Measurements from ENCODE around the gene BCAS4.
"Not testable (repeated sequence)": the region's sequence is repeated elsewhere in the genome, so short reads cannot be mapped to it uniquely, and the experiment has no call there.

The BCAS4 gene

DNA sequence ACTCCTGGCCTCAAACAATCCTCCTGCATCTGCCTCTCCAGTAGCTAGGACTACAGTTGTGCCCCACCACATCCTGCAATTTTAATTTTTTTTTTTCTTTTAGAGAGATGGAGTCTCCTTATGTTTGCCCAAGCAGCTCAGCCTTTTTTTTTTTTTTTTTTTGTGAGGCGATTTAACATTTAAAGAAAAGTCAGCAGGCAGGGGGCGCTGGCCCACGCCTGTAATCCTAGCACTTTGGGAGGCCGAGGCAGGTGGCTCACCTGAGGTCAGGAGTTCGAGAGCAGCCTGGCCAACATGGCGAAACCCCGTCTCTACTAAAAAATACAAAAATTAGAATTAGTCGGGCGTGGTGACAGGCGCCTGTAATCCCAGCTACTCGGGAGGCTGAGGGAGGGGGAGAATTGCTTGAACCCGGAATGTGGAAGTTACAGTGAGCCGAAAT, 1.3 kb upstream of the BCAS4 start:
- in situ Hi-C loops (cut with MboI; ENCODE audit: low pct_unique_long_range_greater_than_20kb, low sequenced_read_pairs), result not testable (repeated sequence)
- peak; percentile 76 for DNase-seq

DNA sequence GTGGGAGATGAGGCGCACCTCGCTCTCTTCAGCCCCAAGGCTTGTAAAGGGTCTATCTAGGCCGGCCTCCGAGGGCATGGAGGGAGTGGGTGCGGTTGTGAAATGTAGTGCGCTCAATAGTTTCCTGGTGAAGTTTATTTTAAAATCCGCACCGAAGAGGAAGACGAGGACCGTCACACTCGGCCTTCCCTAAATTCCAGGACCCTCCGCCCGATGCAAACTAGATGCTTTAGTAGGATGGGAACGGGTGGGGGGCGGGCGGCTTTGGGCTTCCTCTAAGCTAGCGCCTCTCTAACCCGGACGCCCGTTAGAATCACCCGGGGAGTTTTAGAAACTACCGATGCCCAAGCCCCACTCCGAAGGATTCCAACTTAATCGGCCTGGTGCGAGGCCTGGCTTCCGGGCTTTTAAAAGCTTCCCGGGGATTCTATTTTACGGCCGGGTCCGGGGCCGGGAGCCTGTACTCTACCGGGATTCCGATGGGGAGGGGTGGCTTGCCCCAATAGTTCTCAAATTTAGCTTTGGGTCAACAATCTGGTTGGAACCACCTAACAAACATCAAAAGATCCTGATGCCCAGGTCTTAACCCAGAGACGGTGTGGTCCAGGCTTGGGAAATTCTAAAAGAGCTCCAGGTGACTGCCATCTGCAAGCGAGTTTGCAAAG, 548 bp upstream of the BCAS4 start:
- no peak for DNase-seq
- in situ Hi-C loops (cut with MboI; ENCODE audit: low pct_unique_long_range_greater_than_20kb, low sequenced_read_pairs), result no loop called here

- no peak for DNase-seq
- in situ Hi-C loops (cut with MboI; ENCODE audit: low pct_unique_long_range_greater_than_20kb, low sequenced_read_pairs), result no loop called here
Observed at GRCh38 chr20:50797142-50797541, 2.3 kb downstream of the BCAS4 start.

DNA sequence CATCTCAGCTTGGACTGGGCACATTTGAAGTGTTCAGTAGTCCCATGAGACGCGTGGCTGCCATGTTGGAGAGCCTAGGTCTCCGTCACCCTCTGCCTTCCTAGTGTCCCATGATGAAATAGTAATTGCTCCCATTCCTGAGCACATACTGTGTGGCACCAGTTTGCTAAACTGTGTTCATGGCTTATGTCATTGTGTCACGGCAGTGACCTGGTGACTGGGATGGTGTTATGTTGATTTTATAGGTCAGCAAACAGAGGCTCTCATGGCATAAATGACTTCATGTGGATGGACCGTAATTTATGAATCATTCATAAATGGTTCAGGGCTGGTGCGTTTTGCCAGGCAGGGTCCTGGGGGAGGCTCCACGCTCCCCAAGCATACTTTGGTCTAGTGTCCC, 3.8 kb downstream of the BCAS4 start:
- DNase-seq, result no peak
- in situ Hi-C loops (cut with MboI; ENCODE audit: low pct_unique_long_range_greater_than_20kb, low sequenced_read_pairs), result no loop called here

DNA sequence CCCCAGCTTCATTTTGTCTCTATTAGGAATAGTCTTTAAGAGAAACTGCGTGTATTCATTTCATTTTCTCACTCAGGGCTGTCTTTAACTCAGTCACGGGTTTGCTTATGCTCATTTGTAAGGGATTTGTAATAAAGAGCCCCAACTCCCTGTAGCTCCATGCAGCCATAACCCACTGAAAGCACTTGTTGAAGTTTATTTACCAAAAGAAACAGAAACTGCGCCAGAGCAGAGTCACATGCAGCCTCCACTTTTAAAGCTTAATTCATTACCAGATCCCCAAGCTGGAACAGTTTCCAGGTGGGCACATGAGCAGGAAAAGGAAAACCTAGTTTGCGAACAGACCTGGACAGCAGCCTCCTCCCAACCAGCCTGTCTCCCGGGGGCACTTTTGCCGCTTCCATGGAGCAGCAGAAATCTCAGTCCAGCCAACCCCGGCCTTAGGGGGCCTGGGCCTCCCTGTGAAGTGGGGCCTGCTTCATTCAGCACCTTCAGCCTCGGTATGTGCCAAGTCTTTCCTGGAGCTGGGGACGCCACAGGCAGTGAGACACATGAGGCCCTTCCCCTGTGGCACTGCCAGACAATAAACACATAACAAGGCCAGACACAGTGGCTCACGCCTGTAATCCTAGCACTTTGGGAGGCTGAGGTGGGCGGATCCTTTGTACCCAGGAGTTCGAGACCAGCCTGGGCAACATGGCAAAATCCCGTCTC, 4.5 kb downstream of the BCAS4 start:
- DNase-seq, result no peak
- in situ Hi-C loops (cut with MboI; ENCODE audit: low pct_unique_long_range_greater_than_20kb, low sequenced_read_pairs), result no loop called here

- in situ Hi-C loops (cut with MboI; ENCODE audit: low pct_unique_long_range_greater_than_20kb, low sequenced_read_pairs), result loop anchor here (25.0 kb wide), 1 partner anchor 512 kb away; no protein-coding TSS in a partner anchor
- no peak for DNase-seq
Observed at GRCh38 chr20:50799890-50800550, 5.2 kb downstream of the BCAS4 start.

DNA sequence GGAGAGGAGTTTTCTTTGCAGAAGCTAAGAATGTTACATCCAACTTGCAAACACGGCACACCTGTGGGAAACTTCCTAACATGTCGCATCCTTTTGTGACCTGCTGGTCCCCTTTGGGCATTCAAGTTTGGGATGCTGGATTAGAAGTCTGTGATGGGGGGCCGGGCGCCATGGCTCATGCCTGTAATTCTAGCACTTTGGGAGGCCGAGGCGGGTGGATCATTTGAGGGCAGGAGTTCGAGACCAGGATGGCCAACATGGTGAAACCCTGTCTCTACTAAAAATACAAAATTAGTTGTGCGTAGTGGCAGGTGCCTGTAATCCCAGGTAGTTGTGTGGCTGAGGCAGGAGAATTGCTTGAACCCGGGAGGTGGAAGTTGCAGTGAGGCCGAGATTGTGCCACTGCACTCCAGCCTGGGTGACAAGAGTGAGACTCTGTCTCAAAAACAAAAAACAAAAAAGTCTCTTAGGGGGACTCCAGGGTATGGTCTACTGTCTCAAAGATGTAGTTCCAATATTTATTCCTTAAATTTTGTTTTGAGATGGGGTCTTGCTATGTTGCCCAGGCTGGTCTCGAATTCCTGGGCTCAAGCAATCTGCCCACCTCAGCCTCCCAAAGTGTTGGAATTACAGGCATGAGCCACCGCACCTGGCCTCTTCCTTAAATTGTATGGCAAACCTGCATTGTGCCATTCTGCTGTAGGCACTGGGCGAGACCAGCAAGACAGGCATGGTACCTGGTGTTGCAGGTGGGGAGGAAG, 6.3 kb downstream of the BCAS4 start:
- in situ Hi-C loops (cut with MboI; ENCODE audit: low pct_unique_long_range_greater_than_20kb, low sequenced_read_pairs), result loop anchor here (25.0 kb wide), 1 partner anchor 511 kb away; no protein-coding TSS in a partner anchor
- not testable (repeated sequence) for DNase-seq

DNA sequence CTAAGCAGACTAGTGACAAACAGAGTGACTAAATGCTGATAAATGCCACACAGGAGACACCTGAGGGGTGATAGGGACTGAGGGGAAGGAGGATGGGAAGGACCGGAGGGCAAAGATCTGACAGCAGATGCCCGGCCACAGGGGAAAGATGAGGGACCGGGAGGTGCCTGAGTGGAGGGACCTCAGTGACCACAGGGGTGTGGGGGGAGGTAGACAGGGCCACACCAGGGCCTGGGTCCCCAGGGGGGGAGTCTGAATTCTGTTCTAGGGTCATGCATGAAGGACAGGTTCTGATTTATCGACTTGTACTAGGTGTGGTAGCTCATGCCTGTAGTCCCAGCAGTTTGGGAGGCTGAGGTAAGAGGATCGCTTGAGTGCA, 6.9 kb downstream of the BCAS4 start:
- no peak for DNase-seq
- in situ Hi-C loops (cut with MboI; ENCODE audit: low pct_unique_long_range_greater_than_20kb, low sequenced_read_pairs), result loop anchor here (25.0 kb wide), 1 partner anchor 511 kb away; no protein-coding TSS in a partner anchor

DNA sequence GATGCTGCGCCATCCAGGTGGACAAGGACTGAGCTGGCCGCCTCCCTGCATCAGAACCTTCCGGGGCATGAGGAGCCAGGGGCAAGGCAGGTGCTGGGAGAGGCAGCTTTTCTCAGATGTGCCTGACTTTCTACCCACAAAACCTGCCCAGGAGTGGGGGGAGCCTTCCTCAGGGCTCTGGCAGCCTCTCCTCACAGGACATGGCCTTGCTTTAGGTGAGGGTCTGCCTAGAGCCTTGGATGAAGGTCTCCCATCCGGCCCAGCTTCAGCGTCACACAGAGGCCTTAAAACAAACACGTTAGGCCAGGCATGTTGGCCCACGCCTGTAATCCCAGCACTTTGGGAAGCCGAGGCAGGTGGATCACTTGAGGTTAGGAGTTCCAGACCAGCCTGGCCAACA, 7.4 kb downstream of the BCAS4 start:
- no peak for DNase-seq
- in situ Hi-C loops (cut with MboI; ENCODE audit: low pct_unique_long_range_greater_than_20kb, low sequenced_read_pairs), result loop anchor here (25.0 kb wide), 1 partner anchor 510 kb away; no protein-coding TSS in a partner anchor

DNA sequence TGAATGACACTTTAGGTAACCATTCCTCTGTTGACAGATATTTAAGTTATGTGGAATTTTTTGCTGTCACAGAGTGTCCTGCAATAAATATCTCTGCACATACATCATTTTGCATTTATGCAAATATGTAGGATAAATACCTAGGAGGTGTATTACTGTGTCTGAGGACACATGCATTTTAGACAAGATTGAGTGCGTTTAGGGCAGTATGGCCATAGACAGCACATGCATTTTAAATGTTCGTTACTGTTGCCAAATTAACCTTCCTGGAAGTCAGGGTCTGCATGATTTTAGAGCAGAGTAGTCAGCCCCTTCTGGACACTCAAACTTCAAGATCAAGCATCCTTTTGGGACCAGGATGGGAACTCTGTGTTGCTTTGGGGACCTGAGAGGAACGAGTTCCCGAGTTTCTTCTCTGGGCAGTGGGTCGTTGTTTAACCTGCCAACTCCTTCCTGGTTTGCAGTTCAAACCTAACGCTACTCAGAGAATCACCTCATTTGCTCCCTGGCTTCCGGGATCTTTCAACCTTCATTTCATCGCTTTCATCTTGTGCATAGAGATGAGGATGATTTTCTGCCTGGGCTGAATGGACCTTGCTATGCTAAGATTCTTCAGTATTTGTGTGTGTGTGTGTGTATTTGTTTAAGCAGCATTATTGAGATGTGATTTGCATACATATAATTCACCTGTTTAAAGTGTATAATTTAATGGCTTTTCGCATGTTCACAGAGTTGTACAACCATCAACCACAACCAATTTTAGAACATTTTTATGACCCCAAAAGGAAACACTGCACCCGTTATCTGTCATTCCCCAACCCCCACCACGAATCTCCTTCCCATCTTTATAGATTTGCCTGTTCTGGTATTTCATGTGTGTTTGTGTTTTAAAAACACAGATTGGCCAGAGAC, 9.8 kb downstream of the BCAS4 start:
- in situ Hi-C loops (cut with MboI; ENCODE audit: low pct_unique_long_range_greater_than_20kb, low sequenced_read_pairs), result loop anchor here (25.0 kb wide), 1 partner anchor 508 kb away; no protein-coding TSS in a partner anchor
- DNase-seq, result peak; percentile 47

DNA sequence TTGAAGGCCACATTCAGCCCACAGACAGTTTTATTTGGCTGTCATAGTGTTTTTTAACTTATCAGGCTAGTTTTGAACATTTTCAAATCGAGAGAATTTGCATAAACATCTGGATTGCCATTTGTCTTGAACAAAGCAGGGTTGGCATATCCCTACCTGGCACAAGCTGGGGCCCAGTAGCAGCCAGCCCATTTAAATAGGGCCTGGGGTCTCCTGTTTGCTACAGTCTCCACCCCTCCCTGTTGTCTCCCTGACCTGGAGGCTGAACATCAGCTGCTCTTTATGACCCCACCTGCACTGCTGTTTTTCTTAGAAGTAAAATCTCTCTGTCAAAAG, 10.5 kb downstream of the BCAS4 start:
- in situ Hi-C loops (cut with MboI; ENCODE audit: low pct_unique_long_range_greater_than_20kb, low sequenced_read_pairs), result loop anchor here (25.0 kb wide), 1 partner anchor 507 kb away; no protein-coding TSS in a partner anchor
- no peak for DNase-seq

DNA sequence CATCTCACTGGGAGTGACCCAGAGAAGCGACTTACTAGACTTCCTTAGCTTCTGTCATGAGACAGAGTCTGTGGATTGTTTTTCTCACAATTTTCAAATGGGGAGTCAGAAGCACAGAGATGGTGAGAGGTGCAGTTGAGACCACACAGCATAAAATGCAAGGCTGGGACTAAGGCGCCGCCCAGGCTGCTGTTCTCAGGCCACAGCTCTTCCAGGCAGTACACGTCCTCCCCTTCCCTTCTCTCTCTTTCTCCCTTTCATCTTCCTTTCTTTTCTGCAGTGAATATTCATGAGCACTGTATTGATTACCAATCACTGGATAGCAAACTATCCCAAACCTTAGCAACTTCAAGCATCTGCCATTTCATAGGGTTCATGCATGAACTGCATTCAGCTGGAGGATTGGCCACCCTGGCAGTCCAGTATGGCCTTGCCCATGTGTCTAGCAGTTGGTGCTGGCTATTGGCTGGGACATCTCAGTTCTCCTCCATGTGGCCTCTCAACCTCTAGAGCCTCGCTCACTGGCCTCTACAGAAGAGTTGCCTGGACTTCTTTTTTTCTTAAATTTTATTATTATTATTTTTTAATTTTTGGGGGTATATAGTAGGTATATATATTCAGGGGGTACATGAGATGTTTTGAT, 11.4 kb downstream of the BCAS4 start:
- in situ Hi-C loops (cut with MboI; ENCODE audit: low pct_unique_long_range_greater_than_20kb, low sequenced_read_pairs), result loop anchor here (25.0 kb wide), 1 partner anchor 506 kb away; no protein-coding TSS in a partner anchor

DNA sequence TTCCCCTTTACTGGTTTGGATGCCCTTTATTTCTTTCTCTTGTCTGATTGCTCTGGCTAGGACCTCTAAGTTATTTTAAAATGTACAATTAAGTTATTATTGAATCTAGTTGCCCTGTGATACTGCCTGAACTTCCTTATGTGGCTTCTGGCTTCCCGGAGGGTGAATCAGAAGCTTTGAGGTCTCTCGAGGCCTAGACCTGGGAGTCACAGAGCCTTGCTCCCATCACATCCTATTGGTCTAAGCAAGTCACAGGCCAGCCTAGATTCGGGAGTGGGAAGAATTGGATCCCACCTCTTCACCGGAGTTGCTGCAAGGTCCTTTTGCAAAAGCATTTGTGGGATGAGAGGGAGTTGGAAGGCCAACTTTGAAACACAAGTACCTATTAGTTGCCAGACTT, 15.2 kb downstream of the BCAS4 start:
- in situ Hi-C loops (cut with MboI; ENCODE audit: low pct_unique_long_range_greater_than_20kb, low sequenced_read_pairs), result loop anchor here (25.0 kb wide), 1 partner anchor 502 kb away; no protein-coding TSS in a partner anchor
- no peak for DNase-seq

More for the DNA sequence above, 11.4 kb downstream of the BCAS4 start:
- DNase-seq, result no peak

DNA sequence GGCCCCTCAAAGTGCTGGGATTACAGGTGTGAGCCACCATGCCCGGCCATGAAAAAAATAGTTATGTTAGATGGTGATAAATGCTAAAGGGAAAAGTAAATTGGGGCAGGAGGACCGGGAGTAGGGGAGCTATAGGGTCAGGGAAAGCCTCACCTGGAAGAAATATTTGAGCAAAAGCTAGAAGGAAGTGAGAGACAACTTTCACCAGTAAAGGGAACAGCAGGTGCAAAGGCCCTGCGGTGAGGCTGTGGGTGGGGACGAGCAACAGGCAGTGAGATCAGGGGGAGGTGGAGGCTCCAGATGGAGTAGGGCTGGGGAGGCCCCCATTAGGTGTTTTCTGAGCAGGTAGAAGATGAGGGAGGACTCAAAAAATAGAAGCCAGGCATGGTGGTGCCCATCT, 16.0 kb downstream of the BCAS4 start:
- in situ Hi-C loops (cut with MboI; ENCODE audit: low pct_unique_long_range_greater_than_20kb, low sequenced_read_pairs), result loop anchor here (25.0 kb wide), 1 partner anchor 501 kb away; no protein-coding TSS in a partner anchor
- no peak for DNase-seq

DNA sequence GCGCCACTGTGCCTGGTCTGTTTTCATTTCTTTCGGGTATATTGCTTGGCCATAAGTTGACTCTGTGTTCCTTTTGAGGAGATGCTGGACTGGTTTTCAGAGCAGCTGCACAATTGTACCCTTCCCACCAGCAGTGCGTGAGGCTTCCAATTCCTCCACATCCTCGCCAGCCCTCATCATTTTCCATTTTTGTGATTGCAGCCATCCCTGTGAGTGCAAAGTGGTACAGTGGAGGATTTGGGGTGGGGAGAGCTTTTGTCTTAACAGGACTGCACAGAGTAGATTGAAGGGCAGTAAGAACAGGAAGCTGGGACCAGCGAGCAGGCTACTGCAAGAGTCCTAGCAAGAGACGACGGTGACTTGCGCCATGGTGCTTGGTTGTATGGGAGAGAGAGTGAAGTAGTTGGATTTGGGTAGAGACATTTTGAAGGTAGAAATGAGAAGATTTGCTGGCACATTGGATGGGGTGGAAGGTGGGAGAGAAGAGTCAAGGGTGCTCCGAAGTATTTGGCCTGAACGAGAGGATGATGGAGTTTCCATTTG, 18.3 kb downstream of the BCAS4 start:
- DNase-seq, result no peak
- in situ Hi-C loops (cut with MboI; ENCODE audit: low pct_unique_long_range_greater_than_20kb, low sequenced_read_pairs), result loop anchor here (25.0 kb wide), 1 partner anchor 499 kb away; no protein-coding TSS in a partner anchor

- in situ Hi-C loops (cut with MboI; ENCODE audit: low pct_unique_long_range_greater_than_20kb, low sequenced_read_pairs), result loop anchor here (25.0 kb wide), 1 partner anchor 498 kb away; no protein-coding TSS in a partner anchor
- DNase-seq, result no peak
Observed at GRCh38 chr20:50813801-50814200, 18.9 kb downstream of the BCAS4 start.

- in situ Hi-C loops (cut with MboI; ENCODE audit: low pct_unique_long_range_greater_than_20kb, low sequenced_read_pairs), result loop anchor here (25.0 kb wide), 1 partner anchor 498 kb away; no protein-coding TSS in a partner anchor
- DNase-seq, result no peak
Observed at GRCh38 chr20:50814438-50815161, 19.7 kb downstream of the BCAS4 start.

Data from KBM-7 (cell line).